Nephron (organoid): Measurements from ENCODE around the gene SYT9.

Experiments
- H3K27ac Mint-ChIP-seq, 3 experiments: 2 replicates each; pipeline ENCODE4 v1.8.0; 2020; ENCODE audit warnings: mixed read lengths in 3 of 3, mild to moderate bottlenecking in 2 of 3, moderate library complexity in 1 of 3
- H3K27me3 Mint-ChIP-seq: 2 replicates; pipeline ENCODE4 v1.8.0; 2021; ENCODE audit warnings: low read depth, mild to moderate bottlenecking, moderate library complexity, mixed read lengths
- H3K36me3 Mint-ChIP-seq: 2 replicates; pipeline ENCODE4 v1.8.0; 2020; ENCODE audit warnings: low read depth, mixed read lengths
- H3K4me1 Mint-ChIP-seq: 2 replicates; pipeline ENCODE4 v1.8.0; 2020; ENCODE audit warnings: mixed read lengths
- H3K4me3 Mint-ChIP-seq, 3 experiments: 2 replicates each; pipeline ENCODE4 v1.8.0; 2020; ENCODE audit warnings: mild to moderate bottlenecking in 3 of 3, mixed read lengths in 3 of 3, moderate library complexity in 2 of 3
- H3K9me3 Mint-ChIP-seq: 2 replicates; pipeline ENCODE4 v1.8.0; 2020; ENCODE audit warnings: mixed read lengths
- TF ChIP-seq, protein P1 (sequence below), 3 experiments: fragments of 200-600 bp; sonication (generic); IDR thresholded peaks; one replicate each; pipeline ENCODE4 v1.5.0; 2021; ENCODE audit warnings: antibody characterized with exemption in 3 of 3; ENCODE audit not compliant: unreplicated experiment in 3 of 3

SYT9 gene

DNA sequence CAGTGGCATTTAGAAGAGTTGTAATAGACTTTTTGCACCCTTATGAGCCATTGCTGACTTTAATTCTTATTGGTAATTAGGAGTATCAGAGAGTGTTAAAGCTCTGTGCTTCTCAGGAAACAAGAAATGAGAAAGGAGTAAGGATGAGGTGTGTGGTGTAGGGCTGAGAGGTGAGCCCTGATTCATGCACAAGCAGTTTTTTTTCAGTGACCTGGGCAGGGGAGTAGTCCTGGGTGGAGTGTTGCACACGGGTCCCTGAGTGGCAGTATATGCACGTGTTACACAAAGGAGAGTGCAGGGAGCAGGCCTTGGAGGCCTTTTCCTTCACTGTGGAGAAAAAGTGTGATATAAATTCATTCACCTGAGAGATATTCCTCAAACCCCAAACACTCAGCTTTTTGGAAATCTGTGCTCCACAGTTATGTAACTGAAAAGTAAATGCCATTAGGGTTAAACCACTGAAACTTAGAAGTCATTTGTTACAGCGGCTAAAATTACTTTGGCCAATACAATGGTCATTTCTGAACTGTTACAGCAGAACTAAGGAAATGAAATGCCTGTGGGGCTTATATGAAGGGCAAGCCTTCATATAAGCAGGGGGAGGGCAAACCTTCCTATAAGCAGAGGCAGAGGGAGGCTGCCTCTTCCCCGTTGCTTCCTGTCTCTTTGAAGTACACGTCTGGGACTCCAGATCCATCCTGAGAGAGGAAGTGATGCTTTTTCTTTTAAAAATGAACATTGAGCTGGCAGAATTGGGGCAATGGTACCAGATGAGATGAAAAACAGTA, 171.0 kb downstream of the SYT9 start:
- TF ChIP-seq, protein P1, sequence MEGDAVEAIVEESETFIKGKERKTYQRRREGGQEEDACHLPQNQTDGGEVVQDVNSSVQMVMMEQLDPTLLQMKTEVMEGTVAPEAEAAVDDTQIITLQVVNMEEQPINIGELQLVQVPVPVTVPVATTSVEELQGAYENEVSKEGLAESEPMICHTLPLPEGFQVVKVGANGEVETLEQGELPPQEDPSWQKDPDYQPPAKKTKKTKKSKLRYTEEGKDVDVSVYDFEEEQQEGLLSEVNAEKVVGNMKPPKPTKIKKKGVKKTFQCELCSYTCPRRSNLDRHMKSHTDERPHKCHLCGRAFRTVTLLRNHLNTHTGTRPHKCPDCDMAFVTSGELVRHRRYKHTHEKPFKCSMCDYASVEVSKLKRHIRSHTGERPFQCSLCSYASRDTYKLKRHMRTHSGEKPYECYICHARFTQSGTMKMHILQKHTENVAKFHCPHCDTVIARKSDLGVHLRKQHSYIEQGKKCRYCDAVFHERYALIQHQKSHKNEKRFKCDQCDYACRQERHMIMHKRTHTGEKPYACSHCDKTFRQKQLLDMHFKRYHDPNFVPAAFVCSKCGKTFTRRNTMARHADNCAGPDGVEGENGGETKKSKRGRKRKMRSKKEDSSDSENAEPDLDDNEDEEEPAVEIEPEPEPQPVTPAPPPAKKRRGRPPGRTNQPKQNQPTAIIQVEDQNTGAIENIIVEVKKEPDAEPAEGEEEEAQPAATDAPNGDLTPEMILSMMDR (IDR thresholded peaks at IDR 0.05; ENCODE audit: unreplicated experiment in 3 of 3) = no peak
- Mint-ChIP-seq H3K27ac (no peak overlapping the region), H3K4me1 (no peaks in the 10 kb centered on the region), H3K36me3 (no peaks in the 10 kb centered on the region), H3K27me3 (peaks cover 2% of the 10 kb centered on the region), H3K9me3 (no peaks in the 10 kb centered on the region), H3K4me3 (no peak overlapping the region)

DNA sequence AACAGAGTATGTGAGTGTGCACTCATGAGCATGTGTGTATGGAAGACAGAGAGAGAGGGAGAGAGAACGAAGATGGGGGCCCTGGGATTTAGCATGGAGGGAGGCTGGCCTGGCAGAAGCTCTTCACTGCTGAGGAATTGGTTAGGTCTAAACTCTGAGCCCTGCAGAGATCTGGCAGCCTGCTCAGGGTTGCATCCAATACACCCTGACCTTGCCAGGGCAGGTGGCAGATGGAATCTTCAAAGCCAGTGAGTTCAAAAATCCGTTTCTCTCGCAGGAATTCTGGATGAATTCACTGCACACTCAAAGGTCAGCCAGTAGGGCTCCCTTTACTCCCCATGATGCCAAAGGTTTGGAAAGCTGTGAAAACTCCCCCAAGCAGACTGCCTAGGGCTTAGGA, 172.2 kb downstream of the SYT9 start:
- H3K36me3 Mint-ChIP-seq = no peaks in the 10 kb centered on the region
- H3K4me3 Mint-ChIP-seq = no peak overlapping the region
- no peaks in the 10 kb centered on the region for H3K27me3 Mint-ChIP-seq

GRCh38 chr11:7427733-7428132, 176.0 kb downstream of the SYT9 start:
- Mint-ChIP-seq H3K4me3 (no peak overlapping the region), H3K27me3 (no peaks in the 10 kb centered on the region), H3K36me3 (no peaks in the 10 kb centered on the region), H3K27ac (no peak overlapping the region), H3K9me3 (no peaks in the 10 kb centered on the region), H3K4me1 (no peaks in the 10 kb centered on the region)
- TF ChIP-seq, protein P1 (IDR thresholded peaks at IDR 0.05; ENCODE audit: unreplicated experiment in 3 of 3) = no peak

More for the DNA sequence above, 172.2 kb downstream of the SYT9 start:
- Mint-ChIP-seq H3K9me3 (no peaks in the 10 kb centered on the region), H3K4me1 (no peaks in the 10 kb centered on the region), H3K27ac (no peak overlapping the region)
- TF ChIP-seq, protein P1 (IDR thresholded peaks at IDR 0.05; ENCODE audit: unreplicated experiment in 3 of 3) = no peak

GRCh38 chr11:7428196-7428595, 176.5 kb downstream of the SYT9 start:
- no peak overlapping the region for H3K27ac Mint-ChIP-seq
- no peaks in the 10 kb centered on the region for H3K9me3 Mint-ChIP-seq
- H3K4me1 Mint-ChIP-seq = no peaks in the 10 kb centered on the region

GRCh38 chr11:7430496-7430895, 178.8 kb downstream of the SYT9 start:
- Mint-ChIP-seq H3K27me3 (no peaks in the 10 kb centered on the region), H3K4me1 (peaks cover 6% of the 10 kb centered on the region), H3K27ac (no peak overlapping the region), H3K9me3 (no peaks in the 10 kb centered on the region), H3K36me3 (no peaks in the 10 kb centered on the region), H3K4me3 (no peak overlapping the region)
- TF ChIP-seq, protein P1 (IDR thresholded peaks at IDR 0.05; ENCODE audit: unreplicated experiment in 3 of 3) = no peak

More at GRCh38 chr11:7428196-7428595, 176.5 kb downstream of the SYT9 start:
- H3K4me3 Mint-ChIP-seq = no peak overlapping the region
- no peaks in the 10 kb centered on the region for H3K36me3 Mint-ChIP-seq
- TF ChIP-seq, protein P1 (IDR thresholded peaks at IDR 0.05; ENCODE audit: unreplicated experiment in 3 of 3) = no peak
- H3K27me3 Mint-ChIP-seq = no peaks in the 10 kb centered on the region

- Mint-ChIP-seq H3K36me3 (no peaks in the 10 kb centered on the region), H3K27me3 (no peaks in the 10 kb centered on the region), H3K27ac (no peak overlapping the region), H3K9me3 (no peaks in the 10 kb centered on the region), H3K4me1 (peaks cover 14% of the 10 kb centered on the region), H3K4me3 (no peak overlapping the region)
- TF ChIP-seq, protein P1 (IDR thresholded peaks at IDR 0.05; ENCODE audit: unreplicated experiment in 3 of 3) = no peak
Observed at GRCh38 chr11:7435176-7435575, 183.5 kb downstream of the SYT9 start.
